Activated CD8-positive, alpha-beta memory T cell treated with anti-CD3 and anti-CD28 coated beads, Interleukin-2, amount 50 U/mL, for 48 hours (primary cell): ENCODE measurements around the gene DGLUCY.
"Not testable (repeated sequence)": the region's sequence is repeated elsewhere in the genome, so short reads cannot be mapped to it uniquely, and the experiment has no call there.

Experiments
- DNase-seq: peaks from one replicate; pipeline ENCODE4 v3.0.0-alpha.2; 2020

Gene DGLUCY

DNA sequence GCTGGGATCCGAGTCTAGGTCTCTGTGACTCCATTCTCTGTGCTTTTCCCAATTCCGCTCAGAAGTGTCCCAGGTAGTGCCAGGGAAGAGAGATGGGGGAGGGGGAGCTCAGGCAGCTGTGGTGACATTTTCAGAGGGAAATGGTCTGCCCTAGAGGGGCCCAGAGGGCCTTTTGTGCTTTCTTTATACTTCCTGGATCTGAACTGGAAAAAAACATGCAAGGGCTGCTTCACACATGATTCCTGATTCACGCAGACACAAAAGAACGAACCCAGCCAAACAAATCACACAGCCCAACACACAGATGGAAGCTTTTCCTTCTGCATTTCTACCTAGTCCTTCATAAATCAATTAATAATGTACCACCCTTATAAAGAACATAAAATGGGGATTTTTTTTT lies 104.1 kb downstream of the DGLUCY start:
- DNase-seq, result no peak

GRCh38 chr14:91219517-91220389 lies 105.9 kb downstream of the DGLUCY start:
- DNase-seq, result no peak

DNA sequence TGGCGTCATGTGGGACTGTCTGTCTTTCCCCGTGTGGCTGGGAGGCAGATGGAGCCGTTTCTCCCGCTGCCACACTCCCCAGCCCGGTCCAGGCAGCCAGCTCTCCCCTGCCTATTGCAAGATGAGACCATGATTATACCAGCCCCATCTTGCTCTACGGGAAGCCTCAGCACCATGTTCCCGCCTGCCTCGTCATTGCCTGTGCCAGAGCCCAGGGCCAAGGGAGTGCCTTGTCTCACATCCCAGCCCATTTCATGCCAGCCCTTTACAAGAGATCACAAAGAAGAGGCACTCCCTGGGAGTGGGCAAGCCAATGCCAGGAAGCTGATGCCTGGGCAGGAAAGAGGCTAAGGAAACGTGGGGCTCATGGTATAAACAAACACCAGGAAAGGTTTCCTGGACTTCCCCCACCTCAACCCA lies 106.7 kb downstream of the DGLUCY start:
- no peak for DNase-seq

DNA sequence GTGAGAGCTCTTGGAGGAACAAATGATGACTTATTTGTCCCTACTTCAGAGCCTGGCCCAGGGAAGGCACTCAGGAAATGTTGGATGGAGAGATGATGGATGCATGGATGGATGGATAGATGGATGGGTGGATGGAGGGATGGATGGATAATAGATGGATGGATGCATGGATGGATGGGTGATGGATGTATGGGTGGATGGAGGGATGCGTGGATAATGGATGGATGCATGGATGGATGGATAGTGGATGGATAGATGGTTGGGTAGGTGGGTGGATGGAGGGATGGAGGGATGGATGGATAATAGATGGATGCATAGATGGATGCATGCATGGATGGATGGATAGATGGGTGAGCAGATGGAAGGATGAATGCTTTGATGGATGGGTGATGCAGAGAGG lies 107.4 kb downstream of the DGLUCY start:
- no peak for DNase-seq

- no peak for DNase-seq
Observed at GRCh38 chr14:91223028-91223783, 109.3 kb downstream of the DGLUCY start.

- no peak for DNase-seq
Observed at GRCh38 chr14:91225025-91225424, 111.2 kb downstream of the DGLUCY start.

GRCh38 chr14:91226360-91226759 lies 112.5 kb downstream of the DGLUCY start:
- not testable (repeated sequence) for DNase-seq

DNA sequence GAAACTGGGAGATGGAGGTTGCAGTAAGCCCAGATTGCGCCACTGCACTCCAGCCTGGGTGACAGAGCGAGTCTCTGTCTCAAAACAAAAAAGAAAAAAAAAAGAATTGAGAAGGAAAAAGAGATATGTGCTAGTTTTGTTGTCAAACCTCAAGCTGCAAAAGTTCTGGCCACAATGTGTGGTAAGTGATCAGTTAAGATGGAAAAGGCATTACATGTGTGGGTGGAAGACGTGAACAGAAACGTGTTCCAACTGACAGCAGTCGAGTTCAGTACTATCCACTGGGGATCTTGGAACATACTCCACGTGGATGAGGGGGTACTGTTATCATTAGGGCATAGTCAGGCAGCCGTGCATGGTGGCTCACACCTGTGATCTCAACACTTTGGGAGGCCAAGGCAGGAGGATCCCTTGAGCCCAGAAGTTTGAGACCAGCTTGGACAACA lies 113.3 kb downstream of the DGLUCY start:
- DNase-seq, result no peak

DNA sequence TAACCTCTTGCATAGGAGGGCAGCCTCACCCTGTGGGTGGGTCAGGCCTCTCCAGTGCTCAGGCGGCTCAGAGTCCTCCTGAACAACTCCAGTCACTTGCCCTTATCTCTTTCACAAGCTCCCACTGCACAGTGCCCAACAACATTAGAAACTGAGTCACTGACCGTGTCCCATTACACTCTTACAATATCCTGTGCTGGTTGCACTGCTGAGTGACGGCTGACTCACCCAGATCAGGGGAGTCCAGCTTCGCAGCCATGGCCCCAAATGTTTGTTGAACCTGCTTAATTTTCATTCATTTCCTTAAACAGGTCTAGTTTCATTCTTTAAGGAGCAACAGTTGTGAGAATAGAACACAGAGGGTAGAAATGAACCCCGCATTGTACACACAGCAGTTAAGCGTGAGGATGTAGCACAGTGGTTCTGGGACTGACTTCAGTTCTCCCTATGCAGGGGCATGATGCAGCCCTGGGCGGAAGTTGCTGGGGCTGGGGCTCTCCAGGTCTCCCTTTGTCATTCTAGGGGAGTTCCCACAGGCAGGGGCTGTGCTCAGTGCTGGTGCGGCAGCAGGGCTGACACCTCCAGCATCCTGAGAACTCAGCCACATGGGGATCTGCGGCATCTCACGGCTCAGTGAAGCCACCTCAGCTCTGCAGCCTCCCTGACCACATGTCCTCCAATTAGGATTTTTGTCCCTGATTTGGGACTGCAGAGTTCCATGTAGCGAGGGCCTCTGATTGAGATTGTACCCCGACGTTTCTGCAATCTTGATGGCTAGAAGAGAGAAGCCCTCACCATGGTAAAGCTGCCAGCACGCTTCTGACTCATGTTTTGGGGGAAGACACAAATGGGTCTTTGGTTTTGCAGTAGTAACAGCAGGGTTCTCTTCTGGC lies 114.5 kb downstream of the DGLUCY start:
- peak; percentile 89 for DNase-seq

DNA sequence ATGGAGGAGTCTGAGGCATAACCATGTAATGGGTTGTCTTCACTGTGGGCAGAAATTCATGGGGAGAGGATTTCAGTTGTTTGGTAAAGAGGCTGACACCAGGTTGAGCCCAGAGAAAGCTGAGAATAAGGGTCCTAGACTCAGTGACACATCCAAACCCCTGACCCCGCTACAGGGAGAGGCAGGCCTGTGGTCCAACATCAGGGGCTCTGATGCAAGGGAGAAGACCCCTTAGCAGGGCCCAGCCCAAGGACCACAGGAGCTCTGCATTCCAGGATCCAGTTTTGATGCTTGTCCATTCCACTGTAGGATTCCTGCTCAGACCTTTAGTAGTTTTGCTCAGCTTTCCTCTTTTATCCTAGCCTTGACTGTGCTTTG lies 115.1 kb downstream of the DGLUCY start:
- DNase-seq, result no peak

DNA sequence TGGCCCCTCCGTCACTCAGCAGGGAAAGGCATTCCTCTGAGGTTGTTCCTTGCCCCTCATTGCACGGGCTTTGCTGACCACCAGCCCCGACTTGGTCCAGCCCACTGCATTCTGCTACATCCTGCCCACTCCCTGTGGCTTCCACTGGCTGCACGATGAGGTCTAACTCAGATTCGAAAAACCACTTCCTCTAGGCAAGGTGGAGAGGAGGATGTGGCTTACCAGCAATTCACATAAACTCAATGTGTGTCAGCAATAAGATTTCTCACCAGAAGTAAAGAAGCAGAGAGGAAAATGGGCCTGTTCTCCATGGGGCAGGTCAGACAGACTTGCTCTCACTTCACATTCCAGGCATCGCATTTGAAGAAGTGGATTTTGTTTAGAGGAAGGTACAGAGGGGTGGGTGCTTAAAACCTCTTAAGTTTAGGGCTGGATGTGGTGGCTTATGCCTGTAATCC lies 115.9 kb downstream of the DGLUCY start:
- peak; percentile 83 for DNase-seq

GRCh38 chr14:91230397-91231035 lies 116.6 kb downstream of the DGLUCY start:
- no peak for DNase-seq

DNA sequence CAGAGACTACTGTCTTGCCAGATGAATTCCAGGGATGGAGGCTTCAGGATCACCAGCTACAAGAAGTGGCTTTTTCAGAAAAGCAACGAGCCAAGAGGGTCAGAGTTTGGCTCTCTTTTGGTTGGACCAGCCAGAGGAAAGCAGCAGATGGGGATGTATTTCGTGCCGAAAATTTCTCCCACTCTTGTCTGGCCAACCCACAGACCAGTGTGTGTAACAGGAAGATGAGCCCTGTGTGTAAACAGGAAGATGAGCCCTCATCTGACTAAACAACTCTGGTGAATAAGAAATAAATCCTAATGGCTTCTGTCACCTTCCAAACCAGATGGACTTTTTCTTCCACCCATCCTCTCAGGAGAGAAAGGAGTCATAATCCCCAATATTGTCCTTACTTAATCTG lies 117.6 kb downstream of the DGLUCY start:
- DNase-seq, result no peak

DNA sequence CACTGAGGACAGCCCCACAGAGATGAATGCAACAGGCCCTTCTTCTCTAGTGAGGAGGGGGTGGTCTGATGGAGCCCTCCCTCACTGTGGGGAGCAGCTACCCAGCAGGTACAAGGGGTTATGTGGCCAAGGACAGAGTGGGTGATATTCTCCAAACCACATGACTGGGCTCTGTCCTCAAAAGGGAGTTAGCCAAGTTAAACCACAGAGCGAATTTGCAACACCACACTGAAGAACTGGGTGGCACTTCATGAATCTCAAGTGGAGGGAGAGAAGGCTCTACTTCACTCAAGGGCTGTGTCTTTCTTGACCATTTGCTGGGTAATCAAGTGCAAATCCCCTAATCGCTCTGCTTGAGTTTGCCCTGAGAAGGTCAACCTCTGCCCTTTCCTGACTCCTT lies 118.2 kb downstream of the DGLUCY start:
- no peak for DNase-seq

- no peak for DNase-seq
Observed at GRCh38 chr14:91232603-91233002, 118.7 kb downstream of the DGLUCY start.

- DNase-seq, result no peak
Observed at GRCh38 chr14:91233936-91234790, 120.3 kb downstream of the DGLUCY start.

GRCh38 chr14:91234791-91235114 lies 120.9 kb downstream of the DGLUCY start:
- DNase-seq, result no peak

DNA sequence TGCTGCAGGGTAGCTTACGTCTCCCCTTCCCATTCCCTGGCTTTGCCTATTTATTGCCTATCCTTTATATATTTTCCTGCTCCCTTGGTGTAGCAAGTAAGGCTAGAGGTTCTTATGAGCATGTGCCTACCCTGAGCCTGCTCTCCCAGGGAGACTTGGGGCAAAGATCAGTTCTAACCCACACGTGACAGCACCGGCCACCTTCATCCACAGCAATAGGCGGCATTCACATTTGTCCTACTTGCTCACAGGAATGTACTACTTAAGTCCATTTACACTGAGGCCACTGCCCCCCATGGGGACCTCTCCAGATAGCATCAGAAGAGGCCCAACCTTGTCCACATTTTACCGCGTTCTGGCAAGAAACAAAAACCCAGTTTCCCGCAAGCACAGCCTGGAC lies 122.0 kb downstream of the DGLUCY start:
- no peak for DNase-seq

- no peak for DNase-seq
Observed at GRCh38 chr14:91237219-91237618, 123.3 kb downstream of the DGLUCY start.

DNA sequence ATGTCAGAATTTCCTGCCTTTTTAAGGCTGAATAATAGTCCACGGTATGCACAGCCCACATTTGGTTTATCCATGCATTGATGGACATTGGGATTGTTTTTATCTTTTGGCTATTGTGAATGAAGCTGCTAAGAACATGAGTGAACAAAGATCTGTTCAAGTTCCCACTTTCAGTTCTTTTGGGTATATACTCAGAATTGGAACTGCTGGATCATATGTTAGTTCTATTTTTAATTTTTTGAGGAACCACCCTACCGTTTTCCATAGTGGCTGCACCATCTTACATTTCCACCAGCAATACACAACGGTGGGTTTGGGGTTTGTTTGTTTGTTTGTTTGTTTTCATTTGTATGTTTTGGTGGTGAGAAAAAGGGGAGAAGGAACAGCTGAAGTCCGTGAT lies 124.2 kb downstream of the DGLUCY start:
- no peak for DNase-seq

- no peak for DNase-seq
Observed at GRCh38 chr14:91238661-91239060, 124.8 kb downstream of the DGLUCY start.

DNA sequence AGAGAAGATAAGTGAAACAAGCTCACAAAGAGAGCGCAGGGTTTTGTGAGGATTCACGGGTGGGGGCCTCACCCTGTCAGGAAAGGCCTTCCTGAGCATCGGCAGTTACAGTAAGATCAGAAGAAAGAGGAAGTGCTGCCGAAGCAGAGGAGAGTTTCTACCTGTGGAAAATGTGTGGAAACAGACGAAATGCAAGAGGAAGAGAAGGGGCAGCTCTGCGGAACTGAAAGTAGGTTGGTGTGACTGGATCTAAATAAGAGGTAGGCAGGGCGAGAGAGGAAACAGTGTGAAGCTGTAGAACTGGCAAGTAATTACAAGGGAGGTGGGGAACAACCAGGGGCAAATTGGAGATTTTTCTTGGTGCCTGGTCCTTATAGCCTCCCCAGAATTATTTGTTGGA lies 128.0 kb downstream of the DGLUCY start:
- DNase-seq, result no peak
